HG03064 (cell line): ENCODE measurements around the gene PPP4R1.

Experiments used
- ATAC-seq: cut with Tn5 transposase; IDR thresholded peaks from one replicate; pipeline ENCODE4 v1.9.1; 2021; ENCODE audit warnings: low read depth; ENCODE audit not compliant: unreplicated experiment

PPP4R1 gene

DNA sequence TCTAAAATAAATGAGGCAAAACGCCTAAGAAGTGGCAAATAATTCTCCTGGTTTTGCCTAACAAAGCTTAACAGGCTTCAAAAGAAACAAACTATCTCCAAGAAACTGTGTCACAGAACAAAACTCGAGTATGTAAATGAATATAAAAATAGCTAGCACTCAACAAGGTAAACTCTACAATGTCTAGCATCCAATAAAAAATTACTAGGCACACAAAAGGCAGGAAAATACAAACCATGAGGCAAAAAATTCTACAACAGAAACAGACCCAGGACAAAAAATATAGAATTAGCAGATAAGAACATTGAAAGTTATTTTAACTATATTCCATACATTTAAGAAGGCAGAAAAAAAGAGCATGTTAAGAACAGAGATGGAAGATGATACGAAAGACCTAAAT is 16.8 kb downstream of the PPP4R1 start:
- ATAC-seq = no peak

GRCh38 chr18:9596843-9597526 is 17.4 kb downstream of the PPP4R1 start:
- ATAC-seq = no peak

GRCh38 chr18:9596226-9596625 is 18.1 kb downstream of the PPP4R1 start:
- ATAC-seq = no peak

- ATAC-seq = no peak
These were observed 19.3 kb downstream of the PPP4R1 start for GRCh38 chr18:9594823-9595596.

GRCh38 chr18:9587924-9588323 is 26.4 kb downstream of the PPP4R1 start:
- ATAC-seq = no peak

DNA sequence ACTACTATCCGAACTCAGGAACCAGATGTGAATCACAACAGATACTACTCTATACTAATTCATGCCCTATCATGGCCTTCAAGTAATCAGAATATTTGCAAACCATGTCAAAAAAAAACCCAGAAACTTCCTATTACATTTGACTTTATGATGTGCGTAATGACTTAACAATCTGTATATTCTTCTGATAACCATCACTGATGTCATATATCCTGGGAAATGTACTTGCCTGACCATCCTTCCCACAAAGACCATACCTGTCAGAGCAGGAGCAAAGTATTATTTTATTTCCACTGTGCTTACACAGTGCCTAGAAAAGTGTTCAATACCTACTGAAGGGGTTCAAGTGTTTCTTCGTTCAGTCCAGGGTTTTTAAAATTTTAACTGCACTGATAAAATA is 27.5 kb downstream of the PPP4R1 start:
- no peak for ATAC-seq

GRCh38 chr18:9581667-9582066 is 32.7 kb downstream of the PPP4R1 start:
- no peak for ATAC-seq

DNA sequence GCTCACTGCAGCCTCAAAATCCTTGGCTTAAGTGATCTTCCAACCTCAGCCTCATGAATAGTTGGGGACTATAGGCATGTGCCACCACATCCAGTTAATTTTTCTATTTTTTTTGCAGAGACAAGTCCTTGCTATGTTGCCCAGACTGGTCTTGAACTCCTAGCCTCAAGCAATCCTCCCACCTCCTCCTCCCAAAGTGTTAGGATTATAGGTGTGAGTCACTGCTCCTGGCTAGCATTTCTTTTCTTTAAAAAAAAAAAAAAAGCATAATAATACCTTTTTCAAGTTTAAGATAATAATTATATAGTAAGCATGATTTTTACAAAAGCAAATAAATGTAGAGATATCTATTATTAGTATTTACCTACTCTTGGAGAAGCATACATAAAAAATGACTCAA is 36.1 kb downstream of the PPP4R1 start:
- ATAC-seq = no peak

- no peak for ATAC-seq
These were observed 37.0 kb downstream of the PPP4R1 start for GRCh38 chr18:9577361-9577760.

DNA sequence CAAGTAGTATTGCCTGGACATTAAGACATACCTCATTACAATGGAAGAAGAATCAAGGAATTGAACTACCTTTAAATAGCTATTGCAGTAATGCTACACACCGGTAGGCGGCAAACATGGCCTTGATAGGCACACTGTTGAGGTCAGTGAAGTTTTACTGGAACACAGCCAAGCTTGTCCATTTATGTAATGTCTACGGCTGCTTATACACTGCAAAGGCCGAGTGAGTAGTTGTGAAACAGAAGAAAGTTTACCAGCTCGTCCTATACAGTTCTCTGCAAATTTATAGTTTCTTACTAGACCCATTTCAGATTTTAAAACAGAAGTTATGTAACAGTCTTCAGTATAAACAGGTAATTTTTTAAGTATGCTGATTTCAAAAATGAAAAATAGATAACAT is 38.8 kb downstream of the PPP4R1 start:
- no peak for ATAC-seq

- no peak for ATAC-seq
These were observed 39.8 kb downstream of the PPP4R1 start for GRCh38 chr18:9574473-9575115.

- no peak for ATAC-seq
These were observed 42.8 kb downstream of the PPP4R1 start for GRCh38 chr18:9571546-9571945.

- no peak for ATAC-seq
These were observed 44.1 kb downstream of the PPP4R1 start for GRCh38 chr18:9570255-9570654.

GRCh38 chr18:9569178-9569577 is 45.2 kb downstream of the PPP4R1 start:
- ATAC-seq = no peak

GRCh38 chr18:9568186-9568585 is 46.2 kb downstream of the PPP4R1 start:
- ATAC-seq = no peak

DNA sequence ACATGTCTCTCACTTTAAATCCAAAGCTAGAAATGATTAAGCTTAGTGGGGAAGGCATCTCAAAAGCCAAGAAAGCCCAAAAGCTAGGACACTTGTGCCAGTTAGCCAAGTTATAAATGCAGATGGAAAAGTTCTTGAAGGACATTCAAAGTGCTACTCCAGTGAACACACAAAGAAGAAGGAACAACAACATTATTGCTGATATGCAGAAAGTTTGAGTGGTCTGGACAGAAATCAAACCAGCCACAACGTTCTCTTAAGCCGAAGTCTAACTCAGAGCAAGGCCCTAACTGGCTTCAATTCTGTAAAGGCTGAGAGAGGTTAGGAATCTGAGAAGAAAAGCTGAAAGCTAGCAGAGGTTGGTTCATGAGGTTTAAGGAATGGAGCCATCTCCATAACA is 49.0 kb downstream of the PPP4R1 start:
- no peak for ATAC-seq

DNA sequence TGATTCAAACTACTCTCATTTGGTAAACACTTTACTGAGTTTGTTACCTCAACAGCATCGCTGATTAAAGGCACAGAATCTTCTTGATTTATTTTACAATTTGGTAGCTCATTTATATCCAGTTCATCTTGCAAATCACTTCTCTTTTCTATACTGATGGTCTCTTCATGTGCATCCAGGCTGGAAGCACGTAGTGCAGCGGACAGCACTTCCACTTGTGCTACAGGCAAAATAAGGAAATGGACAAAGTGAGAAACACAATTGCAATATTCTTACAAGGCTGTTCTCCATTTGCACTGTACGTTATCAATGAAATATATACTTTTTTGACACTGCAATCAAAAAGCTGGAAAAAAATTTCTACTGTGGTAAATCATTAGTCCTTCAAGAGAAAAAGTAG is 51.0 kb downstream of the PPP4R1 start:
- no peak for ATAC-seq

- ATAC-seq = no peak
These were observed 51.8 kb downstream of the PPP4R1 start for GRCh38 chr18:9562584-9562983.

GRCh38 chr18:9561759-9562158 is 52.6 kb downstream of the PPP4R1 start:
- no peak for ATAC-seq

DNA sequence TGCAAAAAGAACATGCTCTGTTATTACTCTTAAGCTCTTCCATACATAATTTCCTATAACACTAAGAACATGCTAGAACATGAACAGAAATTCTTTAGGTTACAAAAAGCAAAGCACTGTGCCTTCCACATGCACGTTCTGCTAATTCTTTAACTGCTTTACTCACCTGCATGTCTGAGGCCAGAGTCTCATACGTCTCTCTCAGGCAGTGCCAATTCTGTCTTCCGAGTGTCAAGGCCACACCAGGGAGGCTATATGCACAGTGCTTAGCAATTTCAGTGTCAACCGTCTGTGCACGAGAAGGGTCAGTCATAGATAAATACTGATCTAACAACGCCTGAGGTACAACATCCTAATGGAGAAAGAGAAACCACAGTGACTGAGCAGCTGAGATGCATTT is 55.1 kb downstream of the PPP4R1 start:
- ATAC-seq = no peak

DNA sequence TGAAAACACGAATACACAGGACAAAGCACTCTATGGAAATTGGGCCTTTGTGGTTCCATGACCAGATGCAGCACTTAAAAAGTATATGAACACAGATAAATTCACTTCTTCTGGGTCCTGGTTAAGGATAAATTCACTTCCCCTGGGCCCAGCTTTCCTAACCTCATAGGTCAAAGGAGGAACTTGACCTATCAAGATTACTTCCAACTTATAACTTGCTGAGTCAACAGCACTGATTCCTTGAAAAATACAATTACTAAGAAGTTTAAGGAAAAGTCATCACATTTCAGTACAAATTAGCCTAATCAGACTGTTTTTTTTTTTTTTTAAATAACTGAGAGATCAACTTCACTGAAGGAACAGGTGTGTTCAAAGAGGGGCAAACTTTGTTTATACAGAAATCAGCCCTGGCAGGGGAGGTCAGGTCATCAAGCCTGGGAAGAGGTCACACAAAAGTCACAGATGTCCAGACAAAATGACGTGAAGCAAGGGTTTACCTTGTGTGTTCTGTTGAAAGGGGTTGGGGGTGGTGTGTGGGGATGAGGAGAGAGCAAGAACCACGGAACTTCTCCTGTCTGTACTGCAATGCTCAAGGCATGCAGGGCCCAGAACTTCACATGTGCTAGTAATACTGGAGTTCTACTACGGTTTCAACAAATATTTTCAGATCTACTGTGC is 55.8 kb downstream of the PPP4R1 start:
- ATAC-seq = no peak
